Measurements from ENCODE around the gene ZNF446. TPM values are rescaled to one million over a fixed set of nuclear protein-coding genes. Genes with fewer than 3 reads are reported as not detected.
A peak's percentile ranks its signal among the peaks of the same experiment; 100 is the strongest.

Gene ZNF446
- total and polyA plus RNA-seq, 10 of the 15 experiments (the other 5 are each of a cell fraction or from before 2014, with no cell fraction given): 0.14 to 6.9 (median 4.1) TPM

DNA sequence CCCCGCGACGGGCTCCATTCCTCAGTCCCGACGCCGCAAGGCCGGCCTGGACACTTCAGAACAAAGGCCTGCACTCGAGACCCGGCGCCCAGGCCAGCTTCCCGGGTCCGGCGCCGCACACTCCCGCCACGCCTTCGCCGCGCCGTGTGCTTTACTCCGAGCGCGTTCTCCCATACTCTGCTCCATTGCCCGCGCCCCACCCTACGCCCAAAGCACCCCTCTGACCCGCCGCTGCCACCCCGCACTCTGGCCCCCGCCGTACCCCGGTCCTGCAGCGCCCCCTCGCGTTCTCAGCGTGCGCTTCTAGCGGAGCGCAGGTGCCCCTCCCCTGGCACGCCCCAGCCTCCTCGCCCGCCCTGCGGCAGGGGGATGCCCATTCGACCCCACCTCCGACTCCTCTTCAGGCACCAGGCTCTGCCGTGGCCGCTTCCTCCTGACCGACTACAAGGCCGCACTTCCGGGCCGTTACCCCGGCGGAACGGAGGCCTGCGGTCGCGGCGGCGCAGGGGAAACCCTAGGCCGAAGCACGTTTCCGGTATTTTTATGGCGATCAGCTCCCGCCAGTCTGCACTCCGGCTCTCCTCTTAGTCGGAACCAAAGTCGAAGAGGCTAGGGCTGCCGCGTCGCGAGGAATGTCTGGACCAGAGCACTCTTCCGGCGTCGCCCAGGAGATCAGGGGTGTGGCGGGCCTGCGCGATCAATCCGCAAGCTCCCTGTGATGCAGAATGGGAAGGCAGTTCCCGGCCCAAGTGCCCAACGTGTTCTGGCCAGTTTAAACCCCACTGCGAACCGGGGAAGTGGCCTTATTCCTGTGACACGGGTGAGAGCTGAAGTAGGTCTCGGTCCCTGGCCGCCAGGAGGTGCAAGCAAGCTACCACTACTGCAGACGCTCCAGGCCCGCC is 43.5 kb downstream of the ZNF446 start, which contains the start of gene ZBTB45 (continued):
- TF ChIP-seq MYC (IDR thresholded peaks at IDR 0.05; ENCODE audit: insufficient read depth, insufficient read length, insufficient replicate concordance, low read length, severe bottlenecking): no peak
- no peak for TF ChIP-seq CHD4 (IDR thresholded peaks at IDR 0.05)
- peak; percentile 88 for TF ChIP-seq GATAD2B (conservative IDR thresholded peaks at IDR 0.05; ENCODE audit: low read depth)
- TF ChIP-seq WRNIP1 (IDR thresholded peaks at IDR 0.05; ENCODE audit: borderline replicate concordance, low read depth, low read length): peak; percentile 84; the same call in 1 of the 2 replicates
- TF ChIP-seq POLR2AphosphoS5 (IDR thresholded peaks at IDR 0.05; ENCODE audit: low read length): peak; percentile 82; the same call in 1 of the 2 replicates
- TF ChIP-seq TCF3 (IDR thresholded peaks at IDR 0.05; ENCODE audit: borderline replicate concordance, insufficient read depth, low read depth, low read length): peak; percentile 65
- peak; percentile 97 for TF ChIP-seq RUNX3 (IDR thresholded peaks at IDR 0.05; ENCODE audit: low read length)
- no peak for TF ChIP-seq NFYA (IDR thresholded peaks at IDR 0.05; ENCODE audit: borderline replicate concordance, low read depth, low read length)
- TF ChIP-seq, protein P1, sequence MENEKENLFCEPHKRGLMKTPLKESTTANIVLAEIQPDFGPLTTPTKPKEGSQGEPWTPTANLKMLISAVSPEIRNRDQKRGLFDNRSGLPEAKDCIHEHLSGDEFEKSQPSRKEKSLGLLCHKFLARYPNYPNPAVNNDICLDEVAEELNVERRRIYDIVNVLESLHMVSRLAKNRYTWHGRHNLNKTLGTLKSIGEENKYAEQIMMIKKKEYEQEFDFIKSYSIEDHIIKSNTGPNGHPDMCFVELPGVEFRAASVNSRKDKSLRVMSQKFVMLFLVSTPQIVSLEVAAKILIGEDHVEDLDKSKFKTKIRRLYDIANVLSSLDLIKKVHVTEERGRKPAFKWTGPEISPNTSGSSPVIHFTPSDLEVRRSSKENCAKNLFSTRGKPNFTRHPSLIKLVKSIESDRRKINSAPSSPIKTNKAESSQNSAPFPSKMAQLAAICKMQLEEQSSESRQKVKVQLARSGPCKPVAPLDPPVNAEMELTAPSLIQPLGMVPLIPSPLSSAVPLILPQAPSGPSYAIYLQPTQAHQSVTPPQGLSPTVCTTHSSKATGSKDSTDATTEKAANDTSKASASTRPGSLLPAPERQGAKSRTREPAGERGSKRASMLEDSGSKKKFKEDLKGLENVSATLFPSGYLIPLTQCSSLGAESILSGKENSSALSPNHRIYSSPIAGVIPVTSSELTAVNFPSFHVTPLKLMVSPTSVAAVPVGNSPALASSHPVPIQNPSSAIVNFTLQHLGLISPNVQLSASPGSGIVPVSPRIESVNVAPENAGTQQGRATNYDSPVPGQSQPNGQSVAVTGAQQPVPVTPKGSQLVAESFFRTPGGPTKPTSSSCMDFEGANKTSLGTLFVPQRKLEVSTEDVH (IDR thresholded peaks at IDR 0.05; ENCODE audit: low read depth, partially characterized antibody): peak; percentile 93
- TF ChIP-seq, protein P2, sequence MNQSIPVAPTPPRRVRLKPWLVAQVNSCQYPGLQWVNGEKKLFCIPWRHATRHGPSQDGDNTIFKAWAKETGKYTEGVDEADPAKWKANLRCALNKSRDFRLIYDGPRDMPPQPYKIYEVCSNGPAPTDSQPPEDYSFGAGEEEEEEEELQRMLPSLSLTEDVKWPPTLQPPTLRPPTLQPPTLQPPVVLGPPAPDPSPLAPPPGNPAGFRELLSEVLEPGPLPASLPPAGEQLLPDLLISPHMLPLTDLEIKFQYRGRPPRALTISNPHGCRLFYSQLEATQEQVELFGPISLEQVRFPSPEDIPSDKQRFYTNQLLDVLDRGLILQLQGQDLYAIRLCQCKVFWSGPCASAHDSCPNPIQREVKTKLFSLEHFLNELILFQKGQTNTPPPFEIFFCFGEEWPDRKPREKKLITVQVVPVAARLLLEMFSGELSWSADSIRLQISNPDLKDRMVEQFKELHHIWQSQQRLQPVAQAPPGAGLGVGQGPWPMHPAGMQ (IDR thresholded peaks at IDR 0.05; ENCODE audit: borderline replicate concordance): peak; percentile 59; the same call in 1 of the 2 replicates
- TF ChIP-seq YBX1 (IDR thresholded peaks at IDR 0.05): no peak
